AG09309 (cell line): Measurements from ENCODE around the gene KISS1.
A peak's percentile ranks its signal among the peaks of the same experiment; 100 is the strongest.

Experiments used
- DNase-seq: peaks from one replicate; pipeline ENCODE4 v3.0.0-alpha.2; 2010; ENCODE audit warnings: low read depth
- H3K4me3 ChIP-seq: 2 replicates; pipeline ENCODE4 v1.5.1; 2011; ENCODE audit warnings: mild to moderate bottlenecking, low read depth, low read length, moderate library complexity; ENCODE audit not compliant: control insufficient read depth
- TF ChIP-seq, protein P1 (sequence below): IDR thresholded peaks from 2 replicates; pipeline ENCODE4 v1.5.1; 2011; ENCODE audit warnings: mild to moderate bottlenecking, low read depth, low read length, inconsistent platforms; ENCODE audit not compliant: insufficient read depth, control insufficient read depth; ENCODE audit errors: missing control alignments

The KISS1 gene

GRCh38 chr1:204166219-204166618 lies 30.1 kb downstream of the KISS1 start, which contains the start of gene REN:
Gene REN, minus strand, starts transcription at chr1:204166337. Its CDS starts 44 bp downstream, at chr1:204166293.
- TF ChIP-seq, protein P1, sequence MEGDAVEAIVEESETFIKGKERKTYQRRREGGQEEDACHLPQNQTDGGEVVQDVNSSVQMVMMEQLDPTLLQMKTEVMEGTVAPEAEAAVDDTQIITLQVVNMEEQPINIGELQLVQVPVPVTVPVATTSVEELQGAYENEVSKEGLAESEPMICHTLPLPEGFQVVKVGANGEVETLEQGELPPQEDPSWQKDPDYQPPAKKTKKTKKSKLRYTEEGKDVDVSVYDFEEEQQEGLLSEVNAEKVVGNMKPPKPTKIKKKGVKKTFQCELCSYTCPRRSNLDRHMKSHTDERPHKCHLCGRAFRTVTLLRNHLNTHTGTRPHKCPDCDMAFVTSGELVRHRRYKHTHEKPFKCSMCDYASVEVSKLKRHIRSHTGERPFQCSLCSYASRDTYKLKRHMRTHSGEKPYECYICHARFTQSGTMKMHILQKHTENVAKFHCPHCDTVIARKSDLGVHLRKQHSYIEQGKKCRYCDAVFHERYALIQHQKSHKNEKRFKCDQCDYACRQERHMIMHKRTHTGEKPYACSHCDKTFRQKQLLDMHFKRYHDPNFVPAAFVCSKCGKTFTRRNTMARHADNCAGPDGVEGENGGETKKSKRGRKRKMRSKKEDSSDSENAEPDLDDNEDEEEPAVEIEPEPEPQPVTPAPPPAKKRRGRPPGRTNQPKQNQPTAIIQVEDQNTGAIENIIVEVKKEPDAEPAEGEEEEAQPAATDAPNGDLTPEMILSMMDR = no peak

DNA sequence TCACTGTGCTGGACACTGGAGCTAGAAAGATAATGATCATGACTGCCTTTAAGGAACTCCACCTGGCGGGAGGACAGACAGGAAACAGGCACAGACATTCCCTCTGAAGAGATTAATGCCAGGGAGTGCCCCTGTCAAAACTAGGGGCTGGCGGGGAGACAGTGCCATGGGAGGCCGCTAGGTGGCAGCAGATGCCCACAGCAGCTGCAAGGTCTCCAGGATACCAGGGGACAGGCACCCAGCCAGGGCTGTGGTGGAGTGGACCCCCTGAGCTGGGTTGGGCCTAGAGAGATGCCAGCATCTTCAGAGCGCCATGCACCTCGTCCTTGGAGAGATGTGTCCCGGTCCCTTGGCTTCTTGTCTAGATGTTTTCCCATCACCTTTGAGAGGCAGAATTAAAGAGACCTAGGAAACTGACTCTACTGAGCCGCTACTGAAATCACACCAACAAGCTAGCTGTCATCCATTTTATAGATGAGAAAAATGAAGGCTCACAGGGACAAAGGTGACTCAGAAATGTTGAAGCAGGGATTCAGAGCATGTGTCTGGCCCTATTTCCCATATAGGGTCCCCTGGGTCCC lies 33.7 kb downstream of the KISS1 start:
- TF ChIP-seq, protein P1 = peak; percentile 99
- no peak for DNase-seq
- no peak overlapping the region for H3K4me3 ChIP-seq

More at GRCh38 chr1:204166219-204166618, 30.1 kb downstream of the KISS1 start, which contains the start of gene REN:
- no peak within 1 kb of the TSS for H3K4me3 ChIP-seq
- no peak for DNase-seq

GRCh38 chr1:204161609-204162493 lies 34.4 kb downstream of the KISS1 start:
- no peak for DNase-seq
- no peak overlapping the region for H3K4me3 ChIP-seq
- TF ChIP-seq, protein P1 = no peak

DNA sequence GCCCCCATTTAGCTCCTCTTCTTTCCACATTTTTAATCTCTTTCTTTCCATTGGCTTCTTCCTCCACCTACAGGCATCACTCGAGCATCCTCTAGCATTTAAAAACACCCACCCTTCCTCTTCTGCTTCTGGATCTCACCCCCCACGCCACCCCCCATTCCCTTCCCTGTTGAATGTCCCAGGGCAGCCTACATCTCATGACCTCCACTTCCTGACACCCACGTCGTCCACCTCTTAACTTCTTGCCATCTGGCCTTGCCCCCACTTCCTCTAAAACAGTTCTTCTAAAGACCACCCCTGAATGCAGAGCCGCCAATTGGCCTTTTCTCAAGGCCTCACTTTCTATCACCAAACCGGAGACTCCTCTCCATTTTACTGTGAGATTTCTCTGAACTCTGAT lies 38.3 kb downstream of the KISS1 start:
- DNase-seq = no peak
- TF ChIP-seq, protein P1 = no peak
- H3K4me3 ChIP-seq = no peak overlapping the region

DNA sequence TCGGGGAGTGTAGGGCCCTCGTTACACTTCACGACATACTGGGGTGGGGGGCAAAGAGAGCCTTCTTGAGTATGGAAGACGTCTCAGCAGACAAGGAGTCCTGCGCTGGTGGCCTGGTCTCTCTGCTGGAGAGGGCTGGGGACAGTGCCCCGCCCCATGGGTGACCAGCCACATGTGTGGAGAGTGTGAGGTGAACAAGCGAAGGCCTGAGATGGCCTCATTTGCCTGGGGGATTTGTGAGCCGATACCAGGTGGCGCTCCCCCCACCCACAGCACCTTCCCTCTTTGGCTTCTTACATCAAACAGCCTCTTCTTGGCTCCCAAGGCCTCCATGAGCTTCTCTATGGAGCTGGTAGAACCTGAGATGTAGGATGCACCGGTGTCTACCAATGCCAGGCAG lies 40.4 kb downstream of the KISS1 start:
- no peak for DNase-seq
- TF ChIP-seq, protein P1 = no peak

DNA sequence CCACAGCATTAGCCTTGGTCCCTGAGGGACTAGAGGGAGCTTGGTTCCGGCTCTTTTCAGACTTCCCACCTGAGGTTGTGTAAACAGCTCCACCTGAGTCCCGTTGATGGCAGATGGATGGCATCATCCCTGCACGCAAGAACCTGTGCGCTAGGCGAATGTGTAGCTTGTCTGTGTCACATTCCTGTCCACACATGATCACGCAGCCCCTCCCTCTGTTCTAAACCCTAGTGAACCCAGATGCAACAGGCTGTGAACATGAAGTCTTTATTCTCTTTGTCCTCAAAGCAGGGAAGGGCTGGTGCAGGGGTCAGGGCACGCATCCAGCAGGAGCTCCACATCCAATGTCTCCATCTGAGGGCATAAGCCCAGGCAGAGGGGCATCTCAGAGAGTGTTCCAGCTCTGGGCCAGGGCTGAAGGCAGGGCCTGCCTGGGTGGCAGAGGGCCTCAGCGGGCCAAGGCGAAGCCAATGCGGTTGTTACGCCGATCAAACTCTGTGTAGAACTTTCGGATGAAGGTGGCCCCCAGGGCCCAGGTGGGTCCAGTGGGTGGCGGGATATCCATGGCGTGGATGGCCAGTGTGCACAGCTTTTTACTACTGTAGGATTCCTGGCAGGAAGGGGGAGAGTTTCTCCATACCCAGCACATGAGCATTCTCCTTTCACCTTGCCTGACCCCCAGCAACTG lies 41.6 kb downstream of the KISS1 start:
- no peak overlapping the region for H3K4me3 ChIP-seq
- TF ChIP-seq, protein P1 = no peak
- DNase-seq = no peak

More for the DNA sequence above, 40.4 kb downstream of the KISS1 start:
- H3K4me3 ChIP-seq = no peak overlapping the region
